Parathyroid adenoma (tissue), 2 donors: Measurements from ENCODE around the gene ZBTB3.
A peak's percentile ranks its signal among the peaks of the same experiment; 100 is the strongest.

Experiments used
- H2AFZ ChIP-seq: fragments of 300-600 bp; sonication (generic); one replicate; pipeline ENCODE4 v1.7.0; 2017; ENCODE audit warnings: antibody characterized with exemption, mild to moderate bottlenecking
- H3K27ac ChIP-seq: fragments of 300-600 bp; sonication (generic); one replicate; pipeline ENCODE4 v1.7.0; 2017
- H3K27me3 ChIP-seq: fragments of 300-600 bp; sonication (generic); one replicate; pipeline ENCODE4 v1.7.0; 2017; ENCODE audit warnings: low read length; ENCODE audit not compliant: control insufficient read depth, insufficient read depth
- H3K36me3 ChIP-seq: fragments of 300-600 bp; sonication (generic); one replicate; pipeline ENCODE4 v1.7.0; 2017; ENCODE audit warnings: low read length; ENCODE audit not compliant: control insufficient read depth, insufficient read depth
- H3K4me1 ChIP-seq: fragments of 300-600 bp; sonication (generic); one replicate; pipeline ENCODE4 v1.7.0; 2017; ENCODE audit warnings: control low read depth
- H3K4me2 ChIP-seq: fragments of 300-600 bp; sonication (generic); one replicate; pipeline ENCODE4 v1.7.0; 2017; ENCODE audit warnings: low read length
- H3K4me3 ChIP-seq: fragments of 300-600 bp; sonication (generic); one replicate; pipeline ENCODE4 v1.7.0; 2017; ENCODE audit warnings: low read depth, low read length
- H3K79me2 ChIP-seq: fragments of 300-600 bp; sonication (generic); one replicate; pipeline ENCODE4 v1.7.0; 2017; ENCODE audit warnings: control low read depth
- H3K9ac ChIP-seq: fragments of 300-600 bp; sonication (generic); one replicate; pipeline ENCODE4 v1.7.0; 2017; ENCODE audit warnings: mild to moderate bottlenecking
- H3K9me3 ChIP-seq: fragments of 300-600 bp; sonication (generic); one replicate; pipeline ENCODE4 v1.7.0; 2017; ENCODE audit warnings: low read length; ENCODE audit not compliant: control insufficient read depth
- TF ChIP-seq, protein P1 (sequence below): fragments of 300-600 bp; sonication (generic); IDR thresholded peaks from one replicate; pipeline ENCODE4 v1.7.0; 2017; ENCODE audit warnings: antibody characterized with exemption, mild to moderate bottlenecking
- donor health status: primary hyperparathyroidism.

ZBTB3 gene

DNA sequence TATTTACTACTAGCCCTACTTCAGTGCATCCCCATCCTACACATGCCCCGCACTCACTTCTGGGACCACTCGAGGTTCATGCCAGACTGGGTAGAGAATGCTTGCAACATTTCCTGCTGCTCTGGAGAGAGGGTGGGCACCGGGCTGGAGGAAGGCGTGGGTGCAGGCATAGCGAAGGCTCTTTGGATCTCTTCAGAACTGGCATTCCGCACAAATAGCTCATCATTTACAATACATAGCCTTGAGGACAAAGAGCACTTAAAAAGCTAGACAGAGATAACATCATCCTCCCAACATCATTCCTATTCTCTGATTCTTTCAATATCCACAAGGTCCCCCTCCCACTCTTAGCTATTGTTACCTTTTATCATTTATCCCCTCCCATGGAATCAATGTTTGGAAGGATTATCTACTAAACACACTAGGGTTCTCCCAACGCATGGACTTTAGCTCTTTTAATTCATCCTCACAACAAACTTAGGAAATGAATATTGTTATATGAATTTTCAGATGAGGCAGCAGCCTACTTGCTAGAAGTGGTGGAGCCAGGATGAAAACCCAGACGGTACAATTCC lies 40.3 kb upstream of the ZBTB3 start:
- Histone ChIP-seq H3K36me3 (no peaks in the 10 kb centered on the region), H3K4me3 (no peak overlapping the region), H3K9ac (no peak overlapping the region), H3K27ac (no peak overlapping the region), H3K4me2 (no peak overlapping the region), H3K27me3 (no peaks in the 10 kb centered on the region), H3K9me3 (no peaks in the 10 kb centered on the region), H2AFZ (no peak overlapping the region), H3K79me2 (peaks cover 2% of the 10 kb centered on the region), H3K4me1 (peaks cover 2% of the 10 kb centered on the region)
- TF ChIP-seq, protein P1, sequence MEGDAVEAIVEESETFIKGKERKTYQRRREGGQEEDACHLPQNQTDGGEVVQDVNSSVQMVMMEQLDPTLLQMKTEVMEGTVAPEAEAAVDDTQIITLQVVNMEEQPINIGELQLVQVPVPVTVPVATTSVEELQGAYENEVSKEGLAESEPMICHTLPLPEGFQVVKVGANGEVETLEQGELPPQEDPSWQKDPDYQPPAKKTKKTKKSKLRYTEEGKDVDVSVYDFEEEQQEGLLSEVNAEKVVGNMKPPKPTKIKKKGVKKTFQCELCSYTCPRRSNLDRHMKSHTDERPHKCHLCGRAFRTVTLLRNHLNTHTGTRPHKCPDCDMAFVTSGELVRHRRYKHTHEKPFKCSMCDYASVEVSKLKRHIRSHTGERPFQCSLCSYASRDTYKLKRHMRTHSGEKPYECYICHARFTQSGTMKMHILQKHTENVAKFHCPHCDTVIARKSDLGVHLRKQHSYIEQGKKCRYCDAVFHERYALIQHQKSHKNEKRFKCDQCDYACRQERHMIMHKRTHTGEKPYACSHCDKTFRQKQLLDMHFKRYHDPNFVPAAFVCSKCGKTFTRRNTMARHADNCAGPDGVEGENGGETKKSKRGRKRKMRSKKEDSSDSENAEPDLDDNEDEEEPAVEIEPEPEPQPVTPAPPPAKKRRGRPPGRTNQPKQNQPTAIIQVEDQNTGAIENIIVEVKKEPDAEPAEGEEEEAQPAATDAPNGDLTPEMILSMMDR: no peak

DNA sequence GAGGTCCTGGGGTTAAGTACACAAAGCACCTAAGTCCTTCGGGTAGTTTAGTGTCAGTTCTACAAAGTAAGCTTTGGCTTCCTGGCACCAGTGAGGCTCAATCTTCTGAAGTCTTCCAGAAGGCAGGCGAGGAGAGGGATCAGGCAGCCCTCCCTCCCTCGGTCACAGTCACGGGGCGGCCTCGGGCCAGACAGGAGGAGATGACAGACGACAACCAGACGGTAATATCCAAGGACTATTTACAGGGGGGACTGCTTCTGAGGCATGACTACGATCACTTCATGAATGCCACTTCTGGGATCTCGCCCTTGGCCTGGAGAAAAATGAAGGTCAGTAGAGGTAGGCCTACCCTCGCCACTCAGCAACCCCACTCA lies 38.2 kb upstream of the ZBTB3 start:
- Histone ChIP-seq H2AFZ (peak overlapping the region; percentile 77), H3K27ac (peak overlapping the region; percentile 26), H3K79me2 (peaks cover 2% of the 10 kb centered on the region), H3K36me3 (no peaks in the 10 kb centered on the region), H3K4me3 (peak overlapping the region; percentile 74), H3K9me3 (no peaks in the 10 kb centered on the region), H3K4me2 (peak overlapping the region; percentile 75), H3K4me1 (peaks cover 2% of the 10 kb centered on the region), H3K9ac (no peak overlapping the region), H3K27me3 (no peaks in the 10 kb centered on the region)
- TF ChIP-seq, protein P1: no peak

DNA sequence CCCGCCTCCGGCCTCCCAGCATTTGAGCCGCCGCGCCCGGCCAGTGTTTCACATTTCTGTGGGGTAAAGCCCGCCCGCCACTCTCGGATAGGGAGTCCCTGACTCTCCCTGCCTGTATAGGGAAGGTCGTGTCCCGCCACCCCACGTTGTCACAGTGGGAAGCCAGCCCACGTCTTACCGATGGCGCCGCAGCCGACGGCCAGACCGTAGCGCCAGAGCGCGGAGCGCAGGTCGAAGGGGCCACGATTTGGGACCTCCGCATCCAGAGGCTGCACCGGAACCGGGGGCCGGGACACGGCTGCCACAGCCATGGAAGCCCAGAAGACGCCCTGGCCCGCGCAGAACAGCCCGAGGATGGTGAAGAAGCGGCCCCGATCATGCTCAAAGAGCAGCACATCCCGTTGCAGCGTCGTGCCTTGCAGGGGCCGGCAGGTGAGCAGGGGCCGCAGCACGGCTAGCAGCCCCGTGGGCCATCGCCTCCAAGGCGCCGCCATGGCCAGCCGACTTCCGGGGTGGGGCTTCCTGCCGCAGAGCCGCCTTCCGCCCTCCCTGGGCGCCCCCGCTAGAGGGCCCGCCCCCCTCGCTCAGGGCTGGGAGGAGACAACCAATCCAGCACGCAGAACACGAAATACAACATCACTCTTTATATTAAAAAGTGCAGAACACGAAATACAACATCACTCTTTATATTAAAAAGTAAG lies 37.7 kb upstream of the ZBTB3 start, which contains the start of gene TMEM223:
Gene TMEM223, minus strand, starts transcription at position 506 of the 701 bp plus-strand sequence. Its CDS starts 12 bp downstream, at position 494.
- peak within 1 kb of the TSS; percentile 26 for H3K27ac ChIP-seq
- peaks cover 2% of the 10 kb centered on the region for H3K79me2 ChIP-seq
- peaks cover 2% of the 10 kb centered on the region for H3K4me1 ChIP-seq
- H3K4me2 ChIP-seq: peak within 1 kb of the TSS; percentile 75
- H3K4me3 ChIP-seq: peak within 1 kb of the TSS; percentile 74
- H2AFZ ChIP-seq: peak within 1 kb of the TSS; percentile 77
- no peaks in the 10 kb centered on the region for H3K27me3 ChIP-seq
- H3K9me3 ChIP-seq: no peaks in the 10 kb centered on the region
- H3K9ac ChIP-seq: no peak within 1 kb of the TSS
- no peaks in the 10 kb centered on the region for H3K36me3 ChIP-seq
- TF ChIP-seq, protein P1: peak; percentile 21

- TF ChIP-seq, protein P1: no peak
- H3K4me2 ChIP-seq: no peak overlapping the region
- H2AFZ ChIP-seq: no peak overlapping the region
- no peaks in the 10 kb centered on the region for H3K9me3 ChIP-seq
- no peaks in the 10 kb centered on the region for H3K27me3 ChIP-seq
- peaks cover 2% of the 10 kb centered on the region for H3K79me2 ChIP-seq
- H3K4me1 ChIP-seq: peaks cover 5% of the 10 kb centered on the region
- H3K36me3 ChIP-seq: no peaks in the 10 kb centered on the region
- H3K27ac ChIP-seq: no peak overlapping the region
- no peak overlapping the region for H3K4me3 ChIP-seq
- no peak overlapping the region for H3K9ac ChIP-seq
These were observed 35.6 kb upstream of the ZBTB3 start for GRCh38 chr11:62789576-62789975.
